ENCODE results near the gene NDUFB2.
"Not testable (repeated sequence)": the region's sequence is repeated elsewhere in the genome, so short reads cannot be mapped to it uniquely, and the experiment has no call there.

Gene NDUFB2

DNA sequence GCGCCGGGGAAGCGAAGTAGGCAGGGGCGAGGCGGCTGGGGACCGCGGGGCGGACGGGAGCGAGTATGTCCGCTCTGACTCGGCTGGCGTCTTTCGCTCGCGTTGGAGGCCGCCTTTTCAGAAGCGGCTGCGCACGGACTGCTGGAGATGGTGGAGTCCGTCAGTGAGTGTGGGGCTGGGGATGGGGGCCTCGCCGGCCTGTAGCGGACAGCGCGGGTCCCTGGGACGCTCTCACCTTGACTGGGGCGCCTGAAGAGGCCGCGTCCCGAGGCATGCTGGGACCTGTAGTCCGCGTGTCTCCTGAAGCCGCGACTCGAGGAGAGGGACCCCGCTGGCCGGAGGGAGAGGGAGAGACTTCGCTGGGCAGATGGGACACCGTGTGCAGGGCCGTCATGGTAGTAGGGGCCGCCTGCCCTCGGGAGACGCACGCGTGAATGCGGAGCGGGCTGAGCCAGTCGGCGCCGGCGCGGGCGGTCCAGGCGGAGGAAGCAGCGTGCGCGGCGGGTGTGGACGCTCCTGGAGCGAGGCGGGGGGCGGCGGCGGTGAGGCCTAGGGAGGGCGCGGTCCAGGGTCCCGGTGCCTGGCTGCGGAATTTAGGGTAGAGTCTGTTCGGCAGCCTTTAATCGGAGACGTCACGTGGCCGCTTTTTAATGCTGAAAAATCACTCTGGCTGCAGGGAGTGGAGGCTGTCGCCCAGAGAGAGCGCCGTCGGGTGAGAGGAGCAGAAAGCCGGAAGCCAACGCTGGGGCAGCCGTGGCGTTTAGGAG is at the start of gene NDUFB2:
Gene NDUFB2, plus strand, starts transcription at position 29 of the 767 bp plus-strand sequence. Its CDS starts 37 bp downstream, at position 66.
- peak; percentile 54 to 60 for DNase-seq

GRCh38 chr7:140646931-140647647 is 49.4 kb upstream of the NDUFB2 start:
- no peak for DNase-seq

GRCh38 chr7:140649556-140650205 is 46.8 kb upstream of the NDUFB2 start:
- no peak for DNase-seq

GRCh38 chr7:140650367-140650766 is 46.1 kb upstream of the NDUFB2 start:
- no peak for DNase-seq

DNA sequence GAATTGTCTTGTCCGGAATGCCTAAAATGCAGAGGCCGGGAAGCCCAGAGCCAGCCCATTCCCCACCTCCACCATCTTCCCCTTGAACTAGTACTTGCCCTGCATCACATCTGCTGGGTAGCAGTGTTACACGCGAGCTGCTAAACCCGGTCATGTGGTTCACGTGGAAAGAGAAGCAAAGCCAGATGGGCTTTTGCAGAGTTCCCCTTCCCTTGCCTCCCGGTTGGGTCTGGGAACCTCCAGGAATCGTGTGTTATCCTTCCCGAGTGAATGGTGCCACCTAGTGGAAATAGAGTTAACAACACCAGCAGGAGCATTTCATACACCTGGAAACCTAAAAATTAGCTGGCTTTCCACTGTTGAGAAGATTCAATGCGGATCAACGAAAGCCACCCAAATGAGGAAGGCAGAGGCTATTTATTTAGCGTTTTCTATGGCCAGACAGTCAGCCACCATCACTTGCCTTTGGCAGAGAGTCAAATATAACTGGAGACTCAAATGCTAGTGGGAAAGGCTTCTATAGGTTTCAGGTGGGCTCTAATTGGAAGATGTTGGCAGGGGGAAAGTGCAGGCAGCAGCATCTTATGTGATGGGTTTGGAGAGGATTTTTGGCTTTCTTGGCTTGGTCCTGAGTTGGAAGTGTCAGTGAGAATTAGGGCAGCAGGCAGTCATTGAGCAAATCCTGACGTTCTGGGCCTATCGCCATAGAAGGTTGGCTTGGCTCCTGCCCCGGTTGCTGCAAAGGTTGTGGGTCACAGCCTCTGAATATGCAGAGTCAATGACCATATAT is 43.0 kb upstream of the NDUFB2 start:
- DNase-seq: peak in 1 of 2 donors; percentile 33

DNA sequence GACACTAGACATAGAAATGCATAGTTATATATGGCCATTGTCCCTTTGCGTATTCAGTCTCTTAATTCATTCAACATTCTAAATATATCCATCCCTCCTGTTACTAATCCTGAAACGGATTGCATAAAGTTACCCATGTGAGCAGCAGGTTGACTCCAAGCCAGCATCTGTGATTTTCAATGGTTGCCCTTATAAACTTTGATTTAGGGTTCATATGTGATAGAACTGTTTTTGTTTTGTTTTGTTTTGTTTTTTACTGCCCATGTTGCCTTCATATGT is 42.5 kb upstream of the NDUFB2 start:
- no peak for DNase-seq

- no peak for DNase-seq
Measured at GRCh38 chr7:140654661-140655060, 41.8 kb upstream of the NDUFB2 start.

DNA sequence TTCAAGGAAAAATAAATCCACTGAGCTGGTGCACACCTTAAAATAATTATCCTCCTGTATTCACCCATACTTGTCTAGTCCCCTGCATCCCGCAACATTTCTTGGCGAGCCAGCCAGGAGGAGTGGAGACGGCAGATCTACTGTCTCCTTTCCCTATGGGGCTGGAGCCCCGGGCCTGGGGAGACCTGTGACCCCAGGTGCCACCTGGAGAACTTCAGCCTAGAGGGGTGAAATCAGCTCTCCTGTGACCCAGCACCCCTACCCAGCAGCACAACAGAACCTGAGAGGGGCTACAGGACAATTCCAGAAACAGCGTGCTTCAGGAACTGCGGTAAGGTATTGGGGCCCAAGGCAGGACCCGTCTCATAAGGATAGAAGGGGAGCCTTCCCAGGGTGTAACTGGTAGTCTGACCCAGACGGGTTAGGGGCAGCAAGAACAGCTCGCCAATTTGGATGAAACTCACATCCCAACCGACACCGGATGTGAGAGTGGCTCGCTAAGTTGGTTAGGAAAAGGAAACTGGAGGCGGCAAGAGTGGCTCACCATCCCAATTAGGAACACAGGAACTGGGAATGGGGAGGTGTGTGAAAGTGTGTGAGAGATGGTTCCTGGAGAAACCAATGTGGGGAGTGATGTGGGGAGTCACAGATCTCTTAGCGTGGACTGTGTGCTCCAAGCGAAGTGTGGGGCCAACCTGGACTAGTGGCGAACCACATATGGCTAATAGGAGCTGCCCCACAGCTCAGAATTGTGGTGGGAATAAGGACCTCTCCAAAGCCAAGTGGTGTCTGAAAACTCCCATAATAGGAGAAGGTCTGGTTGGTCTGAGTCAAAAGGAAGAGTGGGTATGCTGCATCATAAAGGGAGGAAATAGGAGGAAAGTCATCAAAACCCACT is 40.7 kb upstream of the NDUFB2 start:
- DNase-seq: no peak

DNA sequence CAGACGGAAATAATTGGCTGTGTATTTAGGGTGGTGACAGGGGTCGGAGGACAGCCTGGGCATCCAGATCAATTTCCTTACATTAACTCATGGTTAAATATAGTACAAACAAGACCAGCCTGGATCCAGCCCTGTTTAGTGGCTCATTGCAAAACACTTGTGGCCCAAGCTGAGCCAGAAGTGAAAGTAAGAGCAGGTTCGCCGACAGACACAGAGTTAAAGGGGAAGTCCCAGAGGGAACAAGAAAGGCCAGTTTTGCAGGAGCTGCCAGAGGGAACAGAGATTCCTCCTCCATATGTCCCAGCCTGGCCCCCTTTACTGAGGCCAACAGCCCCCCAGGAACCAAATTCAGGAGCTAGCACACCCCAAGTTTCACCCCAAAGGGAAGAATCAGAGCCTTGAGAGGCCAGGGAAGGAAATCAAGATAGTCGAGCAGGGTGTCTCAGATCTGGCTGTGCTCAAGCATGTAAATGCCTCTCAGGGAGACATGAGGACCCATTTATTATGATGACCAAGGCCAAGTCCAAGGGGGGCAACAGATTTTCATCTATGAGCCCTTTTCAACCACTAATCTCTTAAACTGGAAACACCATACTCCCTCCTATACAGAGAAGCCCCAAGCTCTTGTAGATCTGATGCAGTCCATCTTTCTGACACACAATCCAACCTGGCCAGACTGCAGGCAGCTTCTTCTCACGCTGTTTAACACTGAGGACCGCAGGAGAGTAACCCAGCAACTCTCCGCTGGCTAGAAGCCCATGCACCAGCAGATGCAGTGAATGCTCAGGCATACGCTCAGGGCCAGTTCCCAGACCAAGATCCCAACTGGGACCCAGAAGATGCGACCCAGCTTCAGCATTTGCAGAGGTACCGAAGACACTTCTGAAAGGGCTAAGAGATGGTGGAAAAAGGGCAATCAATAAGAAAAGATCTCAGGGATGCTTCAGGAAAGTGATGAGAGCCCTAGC is 39.7 kb upstream of the NDUFB2 start:
- DNase-seq: peak in 1 of 2 donors; percentile 30

DNA sequence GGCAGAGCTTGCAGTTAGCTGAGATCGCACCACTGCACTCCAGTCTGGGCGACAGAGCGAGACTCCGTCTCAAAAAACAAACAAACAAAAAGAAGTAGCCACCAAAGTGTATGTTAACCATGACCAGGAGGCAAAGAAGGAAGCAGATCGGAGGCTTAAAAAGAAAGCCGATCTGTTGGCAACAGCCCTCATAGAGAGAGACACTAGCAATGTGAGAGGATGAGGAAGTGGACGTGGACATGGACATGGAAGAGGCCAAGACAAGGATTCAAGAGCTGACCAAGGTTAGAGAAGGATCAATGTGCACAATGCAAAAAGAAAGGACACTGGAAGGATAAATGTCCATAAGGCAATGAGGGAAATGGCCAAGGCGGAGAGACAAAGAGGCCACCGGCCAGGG is 38.6 kb upstream of the NDUFB2 start:
- no peak for DNase-seq

DNA sequence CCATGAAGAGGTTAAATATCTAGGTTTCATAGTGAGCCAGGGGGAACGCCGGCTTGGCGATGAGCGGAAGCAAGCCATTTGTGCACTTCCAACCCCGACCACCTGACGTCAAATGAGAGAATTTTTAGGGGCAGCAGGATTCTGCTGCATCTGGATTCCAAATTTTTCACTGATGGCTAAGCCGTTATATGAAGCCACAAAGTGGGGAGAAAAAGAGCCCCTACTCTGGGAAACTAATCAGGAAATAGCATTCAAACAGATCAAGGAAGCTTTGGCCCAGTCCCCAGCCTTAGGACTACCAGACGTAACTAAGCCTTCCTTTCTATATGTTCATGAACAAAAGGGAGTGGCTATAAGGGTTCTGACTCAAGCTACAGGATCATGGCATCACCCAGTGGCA is 36.7 kb upstream of the NDUFB2 start:
- DNase-seq: no peak

DNA sequence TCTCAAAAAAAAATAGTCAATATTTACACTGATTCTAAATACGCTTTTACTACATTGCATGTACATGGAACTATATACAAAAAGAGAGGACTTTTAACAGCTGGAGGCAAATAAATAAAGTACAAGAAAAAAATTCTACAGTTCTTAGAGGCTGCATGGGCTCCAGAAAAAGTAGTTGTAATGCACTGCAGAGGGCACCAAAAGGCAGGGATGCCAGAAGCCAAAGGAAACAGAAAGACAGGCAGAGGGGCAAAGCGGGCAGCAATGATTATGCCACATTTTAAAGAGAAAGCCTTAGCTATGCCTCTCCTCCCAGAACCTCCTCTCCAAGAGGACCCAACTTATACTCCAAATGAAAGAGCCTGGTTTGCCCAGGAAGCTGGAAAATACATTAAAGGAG is 35.4 kb upstream of the NDUFB2 start:
- no peak for DNase-seq

- DNase-seq: not testable (repeated sequence)
Measured at GRCh38 chr7:140662938-140663337, 33.6 kb upstream of the NDUFB2 start.

DNA sequence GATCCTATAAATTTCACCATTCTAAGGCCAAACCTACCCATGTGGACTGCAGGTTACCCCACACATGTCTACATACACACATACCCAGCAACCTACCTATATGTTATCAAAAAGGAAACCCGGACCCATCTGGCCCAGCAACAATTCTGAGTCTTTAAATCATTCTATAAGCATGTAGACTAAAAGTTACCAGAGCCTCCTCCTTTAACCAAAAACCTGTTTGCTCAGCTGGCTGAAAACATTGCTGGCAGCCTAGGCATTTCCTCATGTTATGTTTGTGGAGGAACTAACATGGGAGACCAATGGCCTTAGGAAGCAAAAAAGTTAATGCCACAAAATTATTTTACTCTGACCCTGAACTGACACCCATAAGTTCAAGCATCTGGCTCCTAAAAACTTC is 29.0 kb upstream of the NDUFB2 start:
- DNase-seq: no peak

DNA sequence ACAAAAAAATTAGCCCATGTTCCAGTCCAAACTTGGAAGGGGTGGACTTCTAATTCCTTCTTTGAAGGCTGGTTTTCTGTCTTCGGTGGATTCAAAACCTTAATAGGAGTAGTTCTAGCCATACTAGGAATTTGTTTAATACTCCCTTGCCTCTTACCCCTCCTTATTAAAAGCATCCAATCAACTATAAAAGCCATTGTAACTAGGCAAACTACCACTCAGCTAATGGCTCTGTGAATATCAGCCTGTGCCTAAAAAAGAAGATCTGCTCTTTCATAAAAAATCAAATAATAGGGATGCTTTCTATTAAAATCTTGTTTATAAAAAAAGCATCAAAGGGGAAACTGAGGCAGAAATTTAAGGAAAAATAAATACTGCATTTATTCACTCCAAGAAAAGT is 27.9 kb upstream of the NDUFB2 start:
- no peak for DNase-seq

DNA sequence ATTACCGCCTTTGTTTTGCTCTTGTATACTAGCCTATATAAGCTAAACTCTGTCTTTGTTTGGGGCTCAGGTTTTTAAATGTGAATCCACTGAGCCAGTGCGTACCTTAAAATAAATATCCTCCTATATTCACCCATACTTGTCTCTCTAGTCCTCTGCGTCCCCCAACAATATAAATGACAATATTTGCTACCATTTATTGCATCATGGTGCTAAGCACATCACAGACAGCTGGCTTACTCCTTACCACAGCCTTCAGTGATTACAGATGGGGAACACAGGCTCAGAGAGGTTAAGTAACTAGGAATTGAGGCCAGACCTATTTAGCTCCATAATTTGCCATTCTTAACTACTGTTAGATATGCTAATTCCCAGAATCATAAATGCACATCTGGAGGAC is 27.2 kb upstream of the NDUFB2 start:
- no peak for DNase-seq

- DNase-seq: not testable (repeated sequence)
Measured at GRCh38 chr7:140669862-140670261, 26.6 kb upstream of the NDUFB2 start.

DNA sequence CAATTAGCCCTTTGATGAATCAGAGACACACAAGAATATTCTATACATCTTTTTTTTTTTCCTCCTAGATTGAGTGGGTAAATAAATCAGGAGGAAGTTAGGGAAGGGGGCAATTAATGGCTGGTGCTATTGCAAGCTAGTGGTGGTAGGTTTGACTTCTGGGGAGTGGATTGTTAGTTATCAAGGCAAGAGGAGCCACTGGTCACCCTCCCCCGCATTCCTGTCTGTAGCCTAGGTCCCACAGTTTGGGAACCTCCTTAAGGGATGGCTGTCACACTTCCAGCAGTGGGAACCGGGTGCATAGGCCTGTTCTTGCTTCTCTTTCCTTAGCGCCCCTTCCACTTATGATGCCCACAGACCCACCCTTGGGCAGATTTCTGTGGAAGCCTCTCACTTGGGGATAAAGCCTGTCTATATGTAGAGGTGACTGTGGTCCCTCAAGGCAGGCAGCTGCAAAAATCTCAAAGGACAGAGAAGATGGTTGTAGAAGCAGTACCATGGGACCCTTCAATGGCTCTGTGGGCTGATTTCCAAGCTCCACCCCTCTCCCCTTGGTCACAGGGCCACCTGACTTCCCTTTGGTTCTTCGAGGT is 26.1 kb upstream of the NDUFB2 start:
- DNase-seq: no peak

DNA sequence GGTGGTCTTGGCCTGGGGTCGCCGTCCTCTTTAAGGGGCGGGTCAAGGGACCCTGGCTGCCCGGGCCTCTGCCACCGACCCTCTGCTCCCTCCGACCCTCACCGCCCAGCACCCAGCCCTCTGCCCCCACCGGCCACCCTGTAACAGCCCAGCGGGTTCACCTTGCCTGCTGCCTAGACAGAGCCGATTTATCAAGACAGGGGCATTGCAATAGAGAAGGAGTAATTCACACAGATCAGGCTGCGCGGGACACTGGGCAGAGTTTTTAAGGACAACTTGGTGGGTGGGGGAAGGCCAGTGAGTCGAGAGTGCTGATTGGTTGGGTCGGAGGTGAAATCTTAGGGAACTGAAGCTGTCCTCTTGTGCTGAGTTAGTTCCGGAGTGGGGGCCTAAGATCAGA is 24.5 kb upstream of the NDUFB2 start:
- no peak for DNase-seq

DNA sequence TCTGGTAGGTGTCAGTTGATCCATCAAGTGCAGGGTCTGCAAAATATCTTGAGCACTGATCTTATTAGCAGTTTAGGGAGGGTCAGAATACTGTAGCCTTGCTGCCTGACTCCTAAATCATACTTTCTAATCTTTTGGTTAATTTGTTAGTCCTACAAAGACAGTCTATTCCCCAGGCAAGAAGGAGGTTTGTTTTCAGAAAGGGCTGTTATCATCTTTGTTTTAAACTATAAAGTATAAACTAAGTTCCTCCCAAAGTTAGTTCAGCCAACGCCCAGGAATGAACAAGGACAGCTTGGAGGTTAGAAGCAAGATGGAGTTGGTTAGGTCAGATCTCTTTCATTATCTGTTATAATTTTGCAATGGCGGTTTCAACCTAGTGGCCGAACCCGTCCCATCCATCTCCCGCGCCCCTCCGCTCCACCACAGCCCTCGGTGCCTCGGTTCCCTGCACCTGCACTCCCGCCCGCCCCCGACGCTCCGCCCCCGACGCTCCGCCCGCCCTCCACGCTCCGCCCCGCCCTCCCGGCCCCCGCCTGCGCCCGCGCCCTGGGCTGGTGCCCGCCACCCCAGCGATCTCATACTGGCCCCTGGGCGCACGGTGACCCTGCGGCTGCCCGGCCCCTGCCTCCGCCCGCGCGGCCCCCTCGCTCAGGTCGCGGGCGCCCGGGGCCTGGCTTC is 24.0 kb upstream of the NDUFB2 start, which contains the start of gene ADCK2:
Gene ADCK2, plus strand, starts transcription at position 564 of the 681 bp plus-strand sequence. CDS start 386 bp downstream, outside the sequence.
- DNase-seq: peak; percentile 47 to 58
